HG03097 (cell line): ENCODE data around the gene GCKR.
"Not testable (repeated sequence)": the region's sequence is repeated elsewhere in the genome, so short reads cannot be mapped to it uniquely, and the experiment has no call there.

Experiments
- ATAC-seq: cut with Tn5 transposase; IDR thresholded peaks from one replicate; pipeline ENCODE4 v1.9.1; 2021; ENCODE audit not compliant: unreplicated experiment, low FRiP score

The GCKR gene

GRCh38 chr2:27506587-27506986 lies 9.9 kb downstream of the GCKR start:
- ATAC-seq = no peak

GRCh38 chr2:27507293-27507692 lies 10.7 kb downstream of the GCKR start:
- no peak for ATAC-seq

- ATAC-seq = no peak
Observed at GRCh38 chr2:27509326-27509725, 12.7 kb downstream of the GCKR start.

- no peak for ATAC-seq
Observed at GRCh38 chr2:27518113-27518781, 21.6 kb downstream of the GCKR start.

- ATAC-seq = no peak
Observed at GRCh38 chr2:27518782-27519113, 22.1 kb downstream of the GCKR start.

- ATAC-seq = no peak
Observed at GRCh38 chr2:27520316-27520715, 23.7 kb downstream of the GCKR start.

DNA sequence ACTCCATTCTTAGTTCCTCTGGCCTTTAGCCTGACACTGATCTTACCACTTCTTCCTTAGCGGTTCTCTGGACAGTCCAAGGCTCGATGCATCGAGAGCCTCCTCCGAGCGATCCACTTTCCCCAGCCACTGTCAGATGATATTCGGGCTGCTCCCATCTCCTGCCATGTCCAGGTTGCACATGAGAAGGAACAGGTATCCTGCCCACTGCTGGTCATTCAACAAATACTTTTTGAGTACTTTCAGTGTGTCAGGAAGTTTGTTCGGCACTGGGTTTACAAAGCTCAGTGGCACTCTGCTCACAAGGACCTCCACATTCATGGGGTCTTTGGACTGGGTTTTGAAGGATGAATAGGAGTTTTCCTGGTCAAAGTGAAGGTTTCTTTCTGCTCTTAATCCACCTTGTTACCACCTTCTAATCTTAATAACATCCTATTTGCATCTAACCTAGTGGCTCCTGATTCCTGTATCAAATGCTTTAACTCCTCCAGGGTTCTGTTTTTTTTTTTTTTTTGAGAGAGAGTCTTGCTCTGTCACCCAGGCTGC lies 25.8 kb downstream of the GCKR start:
- no peak for ATAC-seq

- no peak for ATAC-seq
Observed at GRCh38 chr2:27527182-27527581, 30.5 kb downstream of the GCKR start.

DNA sequence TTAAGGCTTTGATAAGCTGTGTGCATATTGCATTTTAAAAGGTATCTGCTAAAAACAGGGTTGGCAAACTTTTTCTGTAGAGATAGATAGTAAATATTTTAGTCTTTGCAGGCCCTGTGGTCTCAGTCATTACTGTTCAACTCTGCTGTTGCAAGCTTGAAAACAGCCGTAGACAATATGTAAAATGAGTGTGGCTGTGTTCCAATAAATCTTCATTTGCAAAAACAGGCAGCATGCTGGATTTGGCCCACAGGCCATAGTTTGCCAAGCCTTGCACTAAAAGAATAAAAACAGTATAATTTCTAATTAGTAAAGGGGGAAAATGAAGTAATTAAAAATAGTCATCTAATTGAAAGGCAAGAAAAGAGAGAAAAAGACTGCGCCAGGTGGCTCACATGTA lies 35.3 kb downstream of the GCKR start:
- ATAC-seq = no peak

DNA sequence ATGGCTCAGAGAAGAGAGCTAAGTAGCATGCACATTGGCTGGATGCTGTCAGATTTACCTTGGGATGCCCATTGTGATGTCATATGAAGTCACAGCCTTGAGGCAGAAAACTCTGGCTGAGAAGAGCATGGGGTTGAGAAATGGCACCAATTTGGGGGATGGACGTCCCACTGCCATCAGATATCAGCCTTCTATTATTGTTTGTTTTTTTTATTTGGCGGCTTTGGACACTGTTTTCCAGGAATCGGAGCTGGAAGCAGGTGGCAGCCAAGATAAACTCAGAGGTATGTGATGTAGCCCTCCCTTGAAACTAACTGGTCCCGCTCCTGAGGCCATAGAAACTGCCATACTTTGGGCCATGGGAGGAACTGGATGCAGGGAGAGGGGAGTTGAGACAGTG lies 40.6 kb downstream of the GCKR start:
- ATAC-seq = no peak

- ATAC-seq = not testable (repeated sequence)
Observed at GRCh38 chr2:27538839-27539450, 42.3 kb downstream of the GCKR start.

GRCh38 chr2:27539649-27540048 lies 43.0 kb downstream of the GCKR start:
- ATAC-seq = not testable (repeated sequence)

GRCh38 chr2:27544143-27544821 lies 47.6 kb downstream of the GCKR start:
- ATAC-seq = no peak

GRCh38 chr2:27545348-27546141 lies 48.9 kb downstream of the GCKR start:
- ATAC-seq = no peak

DNA sequence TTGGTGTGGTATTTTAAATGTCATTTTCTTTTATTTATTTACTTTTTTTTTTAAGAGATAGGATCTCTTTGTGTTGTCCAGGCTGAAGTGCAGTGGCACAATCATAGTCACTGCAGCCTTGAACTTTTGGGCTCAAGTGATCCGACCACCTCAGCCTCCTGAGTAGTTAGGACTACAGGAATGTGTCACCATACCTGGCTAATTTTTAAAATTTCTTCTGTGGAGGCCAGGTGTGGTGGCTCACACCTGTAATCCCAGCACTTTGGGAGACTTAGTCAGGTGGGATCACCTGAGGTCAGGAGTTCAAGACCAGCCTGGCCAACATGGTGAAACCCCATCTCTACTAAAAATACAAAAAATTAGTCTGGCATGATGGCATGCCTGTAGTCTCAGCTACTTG lies 52.7 kb downstream of the GCKR start:
- ATAC-seq = no peak

- no peak for ATAC-seq
Observed at GRCh38 chr2:27551514-27551913, 54.9 kb downstream of the GCKR start.

GRCh38 chr2:27552941-27553340 lies 56.3 kb downstream of the GCKR start:
- ATAC-seq = no peak

- not testable (repeated sequence) for ATAC-seq
Observed at GRCh38 chr2:27554451-27554850, 57.8 kb downstream of the GCKR start.

GRCh38 chr2:27559228-27559627 lies 62.6 kb downstream of the GCKR start:
- no peak for ATAC-seq

GRCh38 chr2:27561060-27561459 lies 64.4 kb downstream of the GCKR start:
- ATAC-seq = no peak

- no peak for ATAC-seq
Observed at GRCh38 chr2:27566628-27567027, 70.0 kb downstream of the GCKR start.
